Right atrium auricular region (tissue), 2 donors: ENCODE data around the gene WFIKKN2. TPM values are rescaled to one million over a fixed set of nuclear protein-coding genes. Genes with fewer than 3 reads are reported as not detected.
A peak's percentile ranks its signal among the peaks of the same experiment; 100 is the strongest.

ENCODE experiments used
- DNase-seq: peaks from one replicate; pipeline ENCODE4 v3.0.0-alpha.2; 2019; ENCODE audit warnings: low spot score
- H3K27ac ChIP-seq, 2 donors: fragments of 200-600 bp; sonication (generic); 1 replicate in 1 of 2; 2 replicates in 1 of 2; pipeline ENCODE4 v1.5.1; 2016 to 2019
- H3K27me3 ChIP-seq, 2 donors: fragments of 200-600 bp; sonication (generic); one replicate each; pipeline versions ENCODE4 v1.5.1 to v1.6.0; 2017 to 2019
- H3K36me3 ChIP-seq: fragments of 200-600 bp; sonication (generic); one replicate; pipeline ENCODE4 v1.5.1; 2016
- H3K4me1 ChIP-seq, 2 donors: fragments of 200-600 bp; sonication (generic); one replicate each; pipeline versions ENCODE4 v1.5.1 to v1.6.0; 2017 to 2019
- H3K4me3 ChIP-seq, 2 donors: fragments of 200-600 bp; sonication (generic); 1 replicate in 1 of 2; 2 replicates in 1 of 2; pipeline ENCODE4 v1.5.1; 2017 to 2019; ENCODE audit warnings: mild to moderate bottlenecking in 1 of 2, moderate library complexity in 1 of 2
- H3K9me3 ChIP-seq, 2 donors: fragments of 200-600 bp; sonication (generic); one replicate each; pipeline ENCODE4 v1.5.1; 2019
- CTCF ChIP-seq, 2 donors: fragments of 200-600 bp; sonication (generic); IDR thresholded peaks; one replicate each; pipeline ENCODE4 v1.5.1; 2019; ENCODE audit warnings: antibody characterized with exemption in 2 of 2
- total RNA-seq, 2 donors: library from RNA; depleted of rRNA; stranded (reverse); fragments of >200 nt; gene quantifications; one replicate each; pipeline ENCODE4 v1.1.0, GENCODE V29; 2016

The WFIKKN2 gene
- total RNA-seq, 2 donors from 2014 or later, result 0.26 to 0.31 TPM

- TF ChIP-seq CTCF (IDR thresholded peaks at IDR 0.05), result no peak
- H3K27me3 ChIP-seq, result no peaks in the 10 kb centered on the region
- H3K36me3 ChIP-seq, result peaks cover 21% of the 10 kb centered on the region
- peak within 1 kb of the TSS; percentile 100 for H3K27ac ChIP-seq
- H3K4me3 ChIP-seq, result peak within 1 kb of the TSS; percentile 80 to 89
- H3K9me3 ChIP-seq, result no peaks in the 10 kb centered on the region
- H3K4me1 ChIP-seq, result peaks cover 0 to 43% of the 10 kb centered on the region in 2 donors
- peak; percentile 97 for DNase-seq
Measured at GRCh38 chr17:50866261-50866949, 31.0 kb downstream of the WFIKKN2 start, which contains the start of gene TOB1. TSS of gene TOB1 (minus strand) at chr17:50866354. CDS start at chr17:50864017, 2,337 bp downstream.

DNA sequence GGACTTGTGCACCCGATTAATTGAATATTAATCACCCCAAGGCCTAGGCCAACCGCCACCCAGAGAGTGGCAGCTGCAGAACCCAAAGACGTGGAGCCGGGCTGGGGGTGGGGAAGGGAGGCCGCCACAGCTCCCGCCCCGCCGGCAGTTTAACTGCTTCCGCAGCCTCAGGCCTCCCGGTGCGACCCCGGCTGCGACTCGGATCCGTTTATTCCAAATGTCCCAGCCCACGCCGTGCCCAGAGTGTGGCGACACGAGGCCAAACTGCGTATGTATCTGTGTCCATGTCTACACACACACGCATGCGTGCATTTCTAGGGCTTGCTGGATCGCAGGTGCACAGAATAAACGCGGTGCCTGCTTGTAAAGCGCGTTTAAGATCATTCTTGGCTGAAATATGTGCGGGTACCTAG, 31.6 kb downstream of the WFIKKN2 start:
- Histone ChIP-seq H3K27me3 (no peaks in the 10 kb centered on the region), H3K36me3 (peaks cover 16% of the 10 kb centered on the region), H3K27ac (peak overlapping the region; percentile 100), H3K4me3 (peak overlapping the region; percentile 72 to 89), H3K4me1 (peaks cover 0 to 43% of the 10 kb centered on the region in 2 donors), H3K9me3 (no peaks in the 10 kb centered on the region)
- no peak for TF ChIP-seq CTCF (IDR thresholded peaks at IDR 0.05)
- DNase-seq, result peak; percentile 77

DNA sequence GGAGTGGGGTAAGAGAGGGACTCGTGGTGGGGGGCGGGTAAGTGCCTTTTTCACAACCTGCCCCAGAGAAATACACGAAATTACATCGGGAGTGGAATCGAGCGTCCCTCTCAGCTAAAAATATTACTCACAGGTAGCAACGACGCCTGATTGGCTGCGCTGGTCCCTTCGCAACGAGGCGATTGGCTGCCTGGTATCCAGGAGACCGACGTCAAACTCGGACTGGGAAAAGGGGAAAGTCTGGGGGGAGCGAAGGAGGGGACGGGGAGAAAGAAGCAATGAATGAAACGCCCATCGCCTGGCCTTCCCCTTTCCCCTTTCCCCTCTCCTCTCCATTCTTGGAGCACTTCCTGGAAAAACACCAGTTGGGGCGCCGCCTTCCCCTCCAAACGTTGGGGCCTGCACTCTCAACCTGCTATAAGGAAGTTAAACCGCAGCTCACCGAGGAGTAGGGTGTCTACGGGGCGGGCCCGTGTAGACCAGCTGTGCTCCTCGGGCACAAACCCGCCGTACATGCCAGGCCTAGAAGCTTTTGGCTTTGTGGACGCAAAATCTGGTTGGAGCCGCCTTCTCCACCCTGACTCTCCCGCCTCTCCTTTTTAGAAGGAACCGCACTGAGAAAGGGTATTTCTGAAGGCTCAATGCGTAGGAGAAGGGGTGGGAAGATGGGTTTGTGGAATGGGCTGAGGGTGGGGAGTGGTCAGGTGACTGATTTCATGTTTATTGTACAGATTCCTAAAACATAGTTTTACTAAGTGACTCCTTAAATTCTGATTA, 32.2 kb downstream of the WFIKKN2 start:
- H3K4me1 ChIP-seq, result peaks cover 0 to 46% of the 10 kb centered on the region in 2 donors

DNA sequence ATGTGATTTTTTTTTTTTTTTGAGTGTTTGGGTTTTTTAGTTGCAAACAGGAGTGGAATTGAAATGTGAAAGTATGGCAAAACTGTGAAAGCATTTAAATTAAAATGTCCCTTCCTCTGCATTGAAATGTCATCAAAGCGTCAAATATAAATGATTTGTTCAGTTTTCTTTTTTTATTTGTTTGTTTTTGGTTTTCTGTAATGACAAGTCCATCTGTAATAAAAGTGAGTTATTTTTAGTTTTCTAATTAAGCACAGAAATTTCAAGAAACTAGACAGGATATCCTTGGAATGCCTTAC, 32.7 kb downstream of the WFIKKN2 start:
- Histone ChIP-seq H3K4me3 (peak overlapping the region; percentile 72 to 89), H3K36me3 (peaks cover 7% of the 10 kb centered on the region), H3K27me3 (no peaks in the 10 kb centered on the region), H3K4me1 (peaks cover 0 to 46% of the 10 kb centered on the region in 2 donors), H3K9me3 (no peaks in the 10 kb centered on the region), H3K27ac (peak overlapping the region; percentile 100)
- no peak for DNase-seq
- no peak for TF ChIP-seq CTCF (IDR thresholded peaks at IDR 0.05)

More for the DNA sequence above, 32.2 kb downstream of the WFIKKN2 start:
- peak; percentile 99 for DNase-seq
- peaks cover 12% of the 10 kb centered on the region for H3K36me3 ChIP-seq
- peak overlapping the region; percentile 72 to 89 for H3K4me3 ChIP-seq
- no peak for TF ChIP-seq CTCF (IDR thresholded peaks at IDR 0.05)
- no peaks in the 10 kb centered on the region for H3K27me3 ChIP-seq
- H3K27ac ChIP-seq, result peak overlapping the region; percentile 100
- H3K9me3 ChIP-seq, result no peaks in the 10 kb centered on the region

DNA sequence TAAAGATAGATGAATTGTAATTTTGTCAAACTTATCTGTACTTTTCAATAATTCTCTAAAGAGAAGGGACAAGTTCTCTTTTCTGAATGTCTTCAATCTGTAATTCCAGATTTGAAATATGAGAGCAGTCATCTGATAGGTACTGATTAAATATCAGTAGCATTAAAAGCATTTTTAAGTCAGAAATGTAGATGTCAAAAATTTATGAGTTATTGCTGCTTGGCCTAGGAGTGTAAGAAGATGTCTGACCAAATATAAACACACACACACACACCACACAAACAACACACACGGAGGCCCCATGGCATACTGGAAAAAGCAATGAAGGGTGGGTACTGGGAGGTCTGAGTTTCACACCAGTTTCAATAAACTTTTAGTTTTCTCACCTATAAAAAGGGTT, 33.2 kb downstream of the WFIKKN2 start:
- Histone ChIP-seq H3K27ac (peak overlapping the region; percentile 100), H3K27me3 (no peaks in the 10 kb centered on the region), H3K4me3 (peak overlapping the region in 1 of 2 donors; percentile 89), H3K36me3 (peaks cover 2% of the 10 kb centered on the region), H3K9me3 (no peaks in the 10 kb centered on the region), H3K4me1 (peaks cover 0 to 42% of the 10 kb centered on the region in 2 donors)
- no peak for DNase-seq
- no peak for TF ChIP-seq CTCF (IDR thresholded peaks at IDR 0.05)
